Activated CD4-positive, alpha-beta T cell treated with anti-CD3 and anti-CD28 coated beads for 36 hours (primary cell): Measurements from ENCODE around the gene AVPR1A. TPM values are rescaled to one million over a fixed set of nuclear protein-coding genes. Genes with fewer than 3 reads are reported as not detected.
"Not testable (repeated sequence)": the region's sequence is repeated elsewhere in the genome, so short reads cannot be mapped to it uniquely, and the experiment has no call there.

Experiments
- ATAC-seq: fragments of 200-7000 bp; cut with Tn5 transposase; one replicate; pipeline ENCODE4 v1.10.0; 2021; ENCODE audit warnings: mild to moderate bottlenecking, moderate library complexity
- CTCF ChIA-PET: fragments of 350-600 bp; sonication (Branson Sonifier 250); formaldehyde crosslinking; loops from one replicate; lab custom pipeline; 2021; ENCODE audit warnings: antibody characterized with exemption; lab: Charles Lee
- POLR2A ChIA-PET: fragments of 350-600 bp; sonication (Branson Sonifier 250); formaldehyde crosslinking; loops from one replicate; lab custom pipeline; 2021; ENCODE audit warnings: antibody characterized with exemption, inconsistent platforms; lab: Charles Lee
- DNase-seq: peaks from one replicate; pipeline ENCODE4 v3.0.0-alpha.2; 2020
- H3K27ac Mint-ChIP-seq: one replicate; pipeline ENCODE4 v1.8.0; 2021; ENCODE audit warnings: mixed read lengths
- H3K27me3 Mint-ChIP-seq: one replicate; pipeline ENCODE4 v1.8.0; 2021; ENCODE audit warnings: mixed read lengths
- H3K36me3 Mint-ChIP-seq: one replicate; pipeline ENCODE4 v1.8.0; 2021; ENCODE audit warnings: low read depth, mixed read lengths
- H3K4me1 Mint-ChIP-seq: one replicate; pipeline ENCODE4 v1.8.0; 2021; ENCODE audit warnings: mixed read lengths
- H3K4me3 Mint-ChIP-seq: one replicate; pipeline ENCODE4 v1.8.0; 2021; ENCODE audit warnings: mild to moderate bottlenecking, moderate library complexity, mixed read lengths
- H3K9me3 Mint-ChIP-seq: one replicate; pipeline ENCODE4 v1.8.0; 2021; ENCODE audit warnings: low read depth, mixed read lengths
- intact Hi-C, 2 experiments: fragments of 100-400 bp; cut with DNase I in 1 of 2; cut with micrococcal nuclease in 1 of 2; formaldehyde crosslinking; loops; one replicate each; pipeline versions ENCODE4 v1.14.2 to v1.15.1; 2022 to 2024; cut with DNase I, micrococcal nuclease
- total RNA-seq, 2 experiments: library from RNA; stranded (reverse); gene quantifications; one replicate each; pipeline ENCODE4 v1.2.3, GENCODE V29; 2021

AVPR1A gene
- not detected for total RNA-seq

- intact Hi-C loops, result loop anchor here in 1 of 2 experiments (5.0 kb wide), 1 partner anchor 651 kb away; no protein-coding TSS in a partner anchor
- Mint-ChIP-seq H3K9me3 (no peaks in the 10 kb centered on the region), H3K27me3 (peaks cover 53% of the 10 kb centered on the region), H3K36me3 (no peaks in the 10 kb centered on the region), H3K27ac (no peak within 1 kb of the TSS), H3K4me1 (peaks cover 19% of the 10 kb centered on the region), H3K4me3 (peak within 1 kb of the TSS; percentile 12)
- CTCF ChIA-PET, result interaction anchor here (0.6 to 2.2 kb wide), 9 partner anchors 9 to 1580 kb away, joined by 3 to 11 read pairs (median 3); no protein-coding TSS in a partner anchor
- DNase-seq (peak; percentile 15), ATAC-seq (no peak)
- POLR2A ChIA-PET, result no interaction called here
These were observed at the start of gene AVPR1A for GRCh38 chr12:63150713-63151622. AVPR1A (minus strand) TSS chr12:63151201; CDS start chr12:63150836, 365 bp downstream.

- no peak overlapping the region for H3K27ac Mint-ChIP-seq
- no peak overlapping the region for H3K4me3 Mint-ChIP-seq
- DNase-seq (no peak), ATAC-seq (no peak)
- H3K4me1 Mint-ChIP-seq, result no peaks in the 10 kb centered on the region
- no peaks in the 10 kb centered on the region for H3K9me3 Mint-ChIP-seq
- H3K27me3 Mint-ChIP-seq, result no peaks in the 10 kb centered on the region
- H3K36me3 Mint-ChIP-seq, result no peaks in the 10 kb centered on the region
- ChIA-PET CTCF (interaction anchor here (1.5 kb wide), 1 partner anchor 127 kb away, joined by 3 read pairs; no protein-coding TSS in a partner anchor), POLR2A (no interaction called here)
- intact Hi-C loops, result no loop called here
These were observed 45.2 kb upstream of the AVPR1A start for GRCh38 chr12:63196168-63196567.

- H3K36me3 Mint-ChIP-seq, result no peaks in the 10 kb centered on the region
- intact Hi-C loops, result no loop called here
- CTCF ChIA-PET, result no interaction called here
- ATAC-seq (no peak), DNase-seq (no peak)
- POLR2A ChIA-PET, result no interaction called here
- no peak overlapping the region for H3K27ac Mint-ChIP-seq
- no peaks in the 10 kb centered on the region for H3K27me3 Mint-ChIP-seq
- peaks cover 22% of the 10 kb centered on the region for H3K9me3 Mint-ChIP-seq
- no peaks in the 10 kb centered on the region for H3K4me1 Mint-ChIP-seq
- no peak overlapping the region for H3K4me3 Mint-ChIP-seq
These were observed 28.2 kb upstream of the AVPR1A start for GRCh38 chr12:63179224-63179623.

GRCh38 chr12:63170321-63170720 is 19.3 kb upstream of the AVPR1A start:
- Mint-ChIP-seq H3K27ac (no peak overlapping the region), H3K4me3 (no peak overlapping the region), H3K9me3 (peaks cover 2% of the 10 kb centered on the region), H3K27me3 (peaks cover 2% of the 10 kb centered on the region), H3K36me3 (no peaks in the 10 kb centered on the region), H3K4me1 (no peaks in the 10 kb centered on the region)
- intact Hi-C loops, result no loop called here
- CTCF ChIA-PET, result interaction anchor here (2.2 kb wide), 1 partner anchor 19 kb away, joined by 11 read pairs; the partner anchor contains the start of gene AVPR1A
- ATAC-seq (no peak), DNase-seq (no peak)
- POLR2A ChIA-PET, result no interaction called here

- POLR2A ChIA-PET, intact Hi-C loops: not testable (repeated sequence)
These were observed 16.7 kb upstream of the AVPR1A start for GRCh38 chr12:63167741-63168140.

GRCh38 chr12:63164911-63165310 is 13.9 kb upstream of the AVPR1A start:
- no peaks in the 10 kb centered on the region for H3K4me1 Mint-ChIP-seq
- peaks cover 2% of the 10 kb centered on the region for H3K27me3 Mint-ChIP-seq
- H3K27ac Mint-ChIP-seq, result no peak overlapping the region
- CTCF ChIA-PET, result no interaction called here
- POLR2A ChIA-PET, result no interaction called here
- ATAC-seq (no peak), DNase-seq (no peak)
- no peaks in the 10 kb centered on the region for H3K36me3 Mint-ChIP-seq
- H3K4me3 Mint-ChIP-seq, result no peak overlapping the region
- no peaks in the 10 kb centered on the region for H3K9me3 Mint-ChIP-seq
- intact Hi-C loops, result no loop called here

More at GRCh38 chr12:63167741-63168140, 16.7 kb upstream of the AVPR1A start:
- DNase-seq, H3K27me3 Mint-ChIP-seq, ATAC-seq, H3K4me3 Mint-ChIP-seq, H3K27ac Mint-ChIP-seq, H3K4me1 Mint-ChIP-seq, H3K9me3 Mint-ChIP-seq, CTCF ChIA-PET, H3K36me3 Mint-ChIP-seq: not testable (repeated sequence)

GRCh38 chr12:63163541-63163940 is 12.5 kb upstream of the AVPR1A start:
- POLR2A ChIA-PET, result no interaction called here
- peaks cover 2% of the 10 kb centered on the region for H3K27me3 Mint-ChIP-seq
- ATAC-seq, result no peak
- no peak for DNase-seq
- CTCF ChIA-PET, result no interaction called here
- H3K9me3 Mint-ChIP-seq, result no peaks in the 10 kb centered on the region
- H3K4me1 Mint-ChIP-seq, result no peaks in the 10 kb centered on the region
- H3K4me3 Mint-ChIP-seq, result no peak overlapping the region
- intact Hi-C loops, result no loop called here
- no peaks in the 10 kb centered on the region for H3K36me3 Mint-ChIP-seq
- H3K27ac Mint-ChIP-seq, result no peak overlapping the region

- Mint-ChIP-seq H3K4me1 (peaks cover 15% of the 10 kb centered on the region), H3K4me3 (no peak overlapping the region), H3K36me3 (no peaks in the 10 kb centered on the region), H3K9me3 (no peaks in the 10 kb centered on the region), H3K27me3 (peaks cover 31% of the 10 kb centered on the region), H3K27ac (no peak overlapping the region)
- ChIA-PET CTCF (interaction anchor here (1.2 kb wide), 1 partner anchor 19 kb away, joined by 3 read pairs; no protein-coding TSS in a partner anchor), POLR2A (no interaction called here)
- no peak for ATAC-seq
- intact Hi-C loops, result no loop called here
- DNase-seq, result no peak
These were observed 4.4 kb upstream of the AVPR1A start for GRCh38 chr12:63155375-63155774.

GRCh38 chr12:63154560-63154959 is 3.6 kb upstream of the AVPR1A start:
- intact Hi-C loops, result loop anchor here in 1 of 2 experiments (5.0 kb wide), 1 partner anchor 648 kb away; no protein-coding TSS in a partner anchor
- ATAC-seq (no peak), DNase-seq (no peak)
- ChIA-PET CTCF (no interaction called here), POLR2A (no interaction called here)
- Mint-ChIP-seq H3K27me3 (peaks cover 39% of the 10 kb centered on the region), H3K4me1 (peaks cover 19% of the 10 kb centered on the region), H3K4me3 (no peak overlapping the region), H3K9me3 (no peaks in the 10 kb centered on the region), H3K27ac (no peak overlapping the region), H3K36me3 (no peaks in the 10 kb centered on the region)

GRCh38 chr12:63152321-63152700 is 1.3 kb upstream of the AVPR1A start:
- Mint-ChIP-seq H3K4me3 (no peak overlapping the region), H3K27me3 (peaks cover 52% of the 10 kb centered on the region), H3K36me3 (no peaks in the 10 kb centered on the region), H3K27ac (no peak overlapping the region), H3K4me1 (peaks cover 19% of the 10 kb centered on the region), H3K9me3 (no peaks in the 10 kb centered on the region)
- intact Hi-C loops, result loop anchor here in 1 of 2 experiments (5.0 kb wide), 1 partner anchor 650 kb away; no protein-coding TSS in a partner anchor
- CTCF ChIA-PET, result interaction anchor here (0.5 to 2.2 kb wide), 9 partner anchors 8 to 924 kb away, joined by 3 to 11 read pairs (median 4); no protein-coding TSS in a partner anchor
- ATAC-seq (no peak), DNase-seq (no peak)
- POLR2A ChIA-PET, result no interaction called here

- H3K4me3 Mint-ChIP-seq, result peak overlapping the region; percentile 12
- CTCF ChIA-PET, result interaction anchor here (0.5 to 2.2 kb wide), 12 partner anchors 9 to 1579 kb away, joined by 3 to 11 read pairs (median 3); no protein-coding TSS in a partner anchor
- ATAC-seq, result peak; percentile 65
- no peak overlapping the region for H3K27ac Mint-ChIP-seq
- peaks cover 19% of the 10 kb centered on the region for H3K4me1 Mint-ChIP-seq
- no peaks in the 10 kb centered on the region for H3K9me3 Mint-ChIP-seq
- DNase-seq, result peak; percentile 52
- POLR2A ChIA-PET, result no interaction called here
- intact Hi-C loops, result loop anchor here in 1 of 2 experiments (5.0 kb wide), 1 partner anchor 651 kb away; no protein-coding TSS in a partner anchor
- H3K27me3 Mint-ChIP-seq, result peaks cover 53% of the 10 kb centered on the region
- no peaks in the 10 kb centered on the region for H3K36me3 Mint-ChIP-seq
These were observed 771 bp upstream of the AVPR1A start for GRCh38 chr12:63151623-63152320.
